ENCODE data around the gene LPGAT1. TPM values are rescaled to one million over a fixed set of nuclear protein-coding genes. Genes with fewer than 3 reads are reported as not detected.

The LPGAT1 gene
- total RNA-seq, 1 experiment from 2014 or later = 41.7 TPM

GRCh38 chr1:211731456-211732292, 98.9 kb downstream of the LPGAT1 start:
- Histone ChIP-seq H3K36me3 (ENCODE audit: low read depth, low read length) (no peaks in the 10 kb centered on the region), H3K4me1 (ENCODE audit: insufficient read depth, low read length) (peaks cover 26% of the 10 kb centered on the region), H3K27ac (ENCODE audit: low read length) (no peak overlapping the region), H3K9me2 (replicated peaks; ENCODE audit: low read length) (no peaks in the 10 kb centered on the region), H3K9ac (ENCODE audit: low read length) (no peak overlapping the region), H3K27me3 (ENCODE audit: low read length) (no peaks in the 10 kb centered on the region), H4K20me1 (ENCODE audit: low read length) (no peaks in the 10 kb centered on the region), H3K79me2 (ENCODE audit: low read length) (no peaks in the 10 kb centered on the region), H3K4me3 (ENCODE audit: low read length) (no peak overlapping the region), H3K4me2 (ENCODE audit: low read length) (no peak overlapping the region), H2AFZ (ENCODE audit: low read length) (no peak overlapping the region), H3F3A (ENCODE audit: low read length, unreplicated experiment) (no peaks in the 10 kb centered on the region), H3K9me3 (ENCODE audit: low read length) (no peaks in the 10 kb centered on the region)
- no peak for DNase-seq
- ChIA-PET POLR2A (ENCODE audit: unreplicated experiment) (no interaction called here), CTCF (no interaction called here)
- no TSS peak for BruUV-seq (replicated peaks)
- intact Hi-C loops (cut with micrococcal nuclease) = loop anchor here (10.0 kb wide), 1 partner anchor 157 kb away; the partner anchor contains the start of gene SLC30A1
- ATAC-seq = no peak
- TF ChIP-seq EZH2 (IDR thresholded peaks at IDR 0.05; ENCODE audit: low read length, unreplicated experiment) = no peak
- TF ChIP-seq CTCF (conservative IDR thresholded peaks at IDR 0.05; ENCODE audit: low read depth, low read length) = no peak
- no peak for TF ChIP-seq EZH2phosphoT487 (IDR thresholded peaks at IDR 0.05; ENCODE audit: borderline replicate concordance, low read length)

GRCh38 chr1:211730347-211730746, 100.2 kb downstream of the LPGAT1 start:
- ATAC-seq (no peak), DNase-seq (no peak)
- Histone ChIP-seq H2AFZ (ENCODE audit: low read length) (no peak overlapping the region), H3K9me3 (ENCODE audit: low read length) (no peaks in the 10 kb centered on the region), H4K20me1 (ENCODE audit: low read length) (no peaks in the 10 kb centered on the region), H3K4me2 (ENCODE audit: low read length) (no peak overlapping the region), H3K79me2 (ENCODE audit: low read length) (no peaks in the 10 kb centered on the region), H3F3A (ENCODE audit: low read length, unreplicated experiment) (no peaks in the 10 kb centered on the region), H3K27ac (ENCODE audit: low read length) (no peak overlapping the region), H3K4me1 (ENCODE audit: insufficient read depth, low read length) (peaks cover 13% of the 10 kb centered on the region), H3K36me3 (ENCODE audit: low read depth, low read length) (no peaks in the 10 kb centered on the region), H3K9me2 (replicated peaks; ENCODE audit: low read length) (no peaks in the 10 kb centered on the region), H3K27me3 (ENCODE audit: low read length) (no peaks in the 10 kb centered on the region), H3K9ac (ENCODE audit: low read length) (no peak overlapping the region), H3K4me3 (ENCODE audit: low read length) (no peak overlapping the region)
- TF ChIP-seq CTCF (conservative IDR thresholded peaks at IDR 0.05; ENCODE audit: low read depth, low read length) (no peak), EZH2 (IDR thresholded peaks at IDR 0.05; ENCODE audit: low read length, unreplicated experiment) (no peak)
- intact Hi-C loops (cut with micrococcal nuclease) = loop anchor here (10.0 kb wide), 1 partner anchor 156 kb away; the partner anchor contains the start of gene SLC30A1
- BruUV-seq (replicated peaks) = no TSS peak
- ChIA-PET CTCF (no interaction called here), POLR2A (ENCODE audit: unreplicated experiment) (no interaction called here)

GRCh38 chr1:211729238-211729637, 101.3 kb downstream of the LPGAT1 start:
- no peak overlapping the region for H2AFZ ChIP-seq (ENCODE audit: low read length)
- ChIA-PET POLR2A (ENCODE audit: unreplicated experiment) (no interaction called here), CTCF (no interaction called here)
- no peak overlapping the region for H3K27ac ChIP-seq (ENCODE audit: low read length)
- H3K4me1 ChIP-seq (ENCODE audit: insufficient read depth, low read length) = peaks cover 2% of the 10 kb centered on the region
- no peak overlapping the region for H3K9ac ChIP-seq (ENCODE audit: low read length)
- no peak overlapping the region for H3K4me2 ChIP-seq (ENCODE audit: low read length)
- no peaks in the 10 kb centered on the region for H3K9me3 ChIP-seq (ENCODE audit: low read length)
- no peak for ATAC-seq
- H4K20me1 ChIP-seq (ENCODE audit: low read length) = no peaks in the 10 kb centered on the region
- no peak for DNase-seq
- no peak for TF ChIP-seq EZH2phosphoT487 (IDR thresholded peaks at IDR 0.05; ENCODE audit: borderline replicate concordance, low read length)
- TF ChIP-seq CTCF (conservative IDR thresholded peaks at IDR 0.05; ENCODE audit: low read depth, low read length) = no peak
- no peak for TF ChIP-seq EZH2 (IDR thresholded peaks at IDR 0.05; ENCODE audit: low read length, unreplicated experiment)
- no peaks in the 10 kb centered on the region for H3K9me2 ChIP-seq (replicated peaks; ENCODE audit: low read length)
- no peaks in the 10 kb centered on the region for H3K27me3 ChIP-seq (ENCODE audit: low read length)
- no peak overlapping the region for H3K4me3 ChIP-seq (ENCODE audit: low read length)
- no peaks in the 10 kb centered on the region for H3K79me2 ChIP-seq (ENCODE audit: low read length)
- BruUV-seq (replicated peaks) = no TSS peak
- no peaks in the 10 kb centered on the region for H3F3A ChIP-seq (ENCODE audit: low read length, unreplicated experiment)
- no peaks in the 10 kb centered on the region for H3K36me3 ChIP-seq (ENCODE audit: low read depth, low read length)
- intact Hi-C loops (cut with micrococcal nuclease) = no loop called here

All from PC-3 (cell line).